ENCODE measurements around the gene FAM181A. TPM values are rescaled to one million over a fixed set of nuclear protein-coding genes. Genes with fewer than 3 reads are reported as not detected.

The FAM181A gene
- total RNA-seq, 4 donors from 2014 or later, result not detected

- no peaks in the 10 kb centered on the region for H3K27me3 ChIP-seq
- no peaks in the 10 kb centered on the region for H3K4me1 ChIP-seq
- no peaks in the 10 kb centered on the region for H3K36me3 ChIP-seq
- H3K4me3 ChIP-seq, result no peak overlapping the region
- in situ Hi-C loops (cut with MboI; ENCODE audit: low pct_ligation_motif_present in 1 of 4, low pct_unique_long_range_greater_than_20kb in 1 of 4, low sequenced_read_pairs in 3 of 4) (no loop called here), intact Hi-C loops (cut with DNase I; ENCODE audit: low total_unique reads) (no loop called here)
- no peak overlapping the region for H3K27ac ChIP-seq
- no peaks in the 10 kb centered on the region for H3K9me3 ChIP-seq
- DNase-seq, result no peak
- no peak for TF ChIP-seq EP300 (IDR thresholded peaks at IDR 0.05; ENCODE audit: low read depth)
- no peak for TF ChIP-seq CTCF (IDR thresholded peaks at IDR 0.05)
- no peak for TF ChIP-seq POLR2A (IDR thresholded peaks at IDR 0.05)
- no peak for TF ChIP-seq POLR2AphosphoS5 (IDR thresholded peaks at IDR 0.05)
- WGBS, 2 donors (ENCODE audit: low coverage in 1 of 2), result 22 to 42% methylated on average over 2 of the region's 2 CpGs
Measured at GRCh38 chr14:93915800-93916199, 11.3 kb upstream of the FAM181A start.

- Histone ChIP-seq H3K9me3 (no peaks in the 10 kb centered on the region), H3K27ac (no peak overlapping the region), H3K4me1 (no peaks in the 10 kb centered on the region), H3K36me3 (no peaks in the 10 kb centered on the region), H3K4me3 (no peak overlapping the region), H3K27me3 (no peaks in the 10 kb centered on the region)
- intact Hi-C loops (cut with DNase I; ENCODE audit: low total_unique reads), result no loop called here
- DNase-seq, result no peak
- in situ Hi-C loops (cut with MboI; ENCODE audit: low pct_ligation_motif_present in 1 of 4, low pct_unique_long_range_greater_than_20kb in 1 of 4, low sequenced_read_pairs in 3 of 4), result no loop called here
- TF ChIP-seq POLR2A (IDR thresholded peaks at IDR 0.05) (no peak), POLR2AphosphoS5 (IDR thresholded peaks at IDR 0.05) (no peak), EP300 (IDR thresholded peaks at IDR 0.05; ENCODE audit: low read depth) (no peak), CTCF (IDR thresholded peaks at IDR 0.05) (no peak)
- 35% methylated on average over 3 of the region's 3 CpGs; no CpG with 5 or more reads in 1 of the 2 donors for WGBS, 2 donors (ENCODE audit: low coverage in 1 of 2)
Measured at GRCh38 chr14:93916498-93916897, 10.6 kb upstream of the FAM181A start.

GRCh38 chr14:93917141-93917540, 10.0 kb upstream of the FAM181A start:
- DNase-seq, result no peak
- no peak overlapping the region for H3K4me3 ChIP-seq
- H3K9me3 ChIP-seq, result no peaks in the 10 kb centered on the region
- no peaks in the 10 kb centered on the region for H3K36me3 ChIP-seq
- TF ChIP-seq POLR2AphosphoS5 (IDR thresholded peaks at IDR 0.05) (no peak), EP300 (IDR thresholded peaks at IDR 0.05; ENCODE audit: low read depth) (no peak), CTCF (IDR thresholded peaks at IDR 0.05) (no peak), POLR2A (IDR thresholded peaks at IDR 0.05) (no peak)
- in situ Hi-C loops (cut with MboI; ENCODE audit: low pct_ligation_motif_present in 1 of 4, low pct_unique_long_range_greater_than_20kb in 1 of 4, low sequenced_read_pairs in 3 of 4) (no loop called here), intact Hi-C loops (cut with DNase I; ENCODE audit: low total_unique reads) (no loop called here)
- WGBS, 2 donors (ENCODE audit: low coverage in 1 of 2), result 89% methylated on average over 7 of the region's 7 CpGs; no CpG with 5 or more reads in 1 of the 2 donors
- no peaks in the 10 kb centered on the region for H3K4me1 ChIP-seq
- H3K27ac ChIP-seq, result no peak overlapping the region
- no peaks in the 10 kb centered on the region for H3K27me3 ChIP-seq

- in situ Hi-C loops (cut with MboI; ENCODE audit: low pct_ligation_motif_present in 1 of 4, low pct_unique_long_range_greater_than_20kb in 1 of 4, low sequenced_read_pairs in 3 of 4), result no loop called here
- WGBS, 2 donors (ENCODE audit: low coverage in 1 of 2), result 80 to 100% methylated on average over 2 to 18 of the region's 18 CpGs
- H3K9me3 ChIP-seq, result no peaks in the 10 kb centered on the region
- H3K27me3 ChIP-seq, result no peaks in the 10 kb centered on the region
- TF ChIP-seq POLR2AphosphoS5 (IDR thresholded peaks at IDR 0.05) (no peak), POLR2A (IDR thresholded peaks at IDR 0.05) (no peak), EP300 (IDR thresholded peaks at IDR 0.05; ENCODE audit: low read depth) (no peak), CTCF (IDR thresholded peaks at IDR 0.05) (no peak)
- no peak for DNase-seq
- H3K4me3 ChIP-seq, result no peak overlapping the region
- H3K4me1 ChIP-seq, result no peaks in the 10 kb centered on the region
- intact Hi-C loops (cut with DNase I; ENCODE audit: low total_unique reads), result no loop called here
- H3K36me3 ChIP-seq, result no peaks in the 10 kb centered on the region
- H3K27ac ChIP-seq, result no peak overlapping the region
Measured at GRCh38 chr14:93921001-93921806, 5.9 kb upstream of the FAM181A start.
